Measurements from ENCODE around the gene MTARC1.

DNA sequence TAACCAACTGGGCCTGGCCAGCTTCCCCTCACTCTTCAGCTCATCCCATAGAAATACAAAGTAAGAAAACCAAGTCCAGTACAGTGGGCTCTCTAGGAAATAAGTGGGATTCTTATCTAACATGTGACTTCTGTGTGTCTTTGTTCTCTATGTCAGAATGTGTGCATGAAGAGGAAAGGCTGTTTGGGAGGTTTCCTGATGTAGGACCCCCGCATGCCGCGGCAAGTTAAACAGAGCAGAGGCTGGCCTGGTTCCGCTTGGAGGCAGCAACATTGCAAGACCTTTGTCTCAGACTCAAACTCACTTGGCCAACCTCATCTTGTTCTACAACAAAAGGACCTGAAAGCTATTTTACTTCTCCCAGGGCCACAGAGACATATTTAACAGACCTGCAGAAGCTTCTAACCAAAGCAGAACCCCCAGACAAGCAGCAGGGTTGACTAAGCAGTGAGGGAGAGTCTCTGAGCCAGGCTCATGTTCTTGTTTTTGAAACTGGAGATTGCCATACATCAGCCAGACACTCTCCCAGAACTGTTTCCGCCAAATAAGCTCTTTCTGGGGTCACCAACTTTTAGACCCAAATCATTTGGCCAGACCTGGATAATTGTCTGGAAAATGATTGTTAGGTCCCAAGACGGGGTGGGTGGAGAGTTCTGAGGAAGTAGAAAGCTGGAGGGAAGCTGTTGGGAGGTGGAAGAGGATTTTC is 32.3 kb upstream of the MTARC1 start:
- TF ChIP-seq, protein P1, sequence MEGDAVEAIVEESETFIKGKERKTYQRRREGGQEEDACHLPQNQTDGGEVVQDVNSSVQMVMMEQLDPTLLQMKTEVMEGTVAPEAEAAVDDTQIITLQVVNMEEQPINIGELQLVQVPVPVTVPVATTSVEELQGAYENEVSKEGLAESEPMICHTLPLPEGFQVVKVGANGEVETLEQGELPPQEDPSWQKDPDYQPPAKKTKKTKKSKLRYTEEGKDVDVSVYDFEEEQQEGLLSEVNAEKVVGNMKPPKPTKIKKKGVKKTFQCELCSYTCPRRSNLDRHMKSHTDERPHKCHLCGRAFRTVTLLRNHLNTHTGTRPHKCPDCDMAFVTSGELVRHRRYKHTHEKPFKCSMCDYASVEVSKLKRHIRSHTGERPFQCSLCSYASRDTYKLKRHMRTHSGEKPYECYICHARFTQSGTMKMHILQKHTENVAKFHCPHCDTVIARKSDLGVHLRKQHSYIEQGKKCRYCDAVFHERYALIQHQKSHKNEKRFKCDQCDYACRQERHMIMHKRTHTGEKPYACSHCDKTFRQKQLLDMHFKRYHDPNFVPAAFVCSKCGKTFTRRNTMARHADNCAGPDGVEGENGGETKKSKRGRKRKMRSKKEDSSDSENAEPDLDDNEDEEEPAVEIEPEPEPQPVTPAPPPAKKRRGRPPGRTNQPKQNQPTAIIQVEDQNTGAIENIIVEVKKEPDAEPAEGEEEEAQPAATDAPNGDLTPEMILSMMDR (IDR thresholded peaks at IDR 0.05), result no peak
- TF ChIP-seq POLR2A (IDR thresholded peaks at IDR 0.05) (no peak), EP300 (IDR thresholded peaks at IDR 0.05) (no peak)
